Endothelial cell of umbilical vein (primary cell): ENCODE measurements around the gene DTWD2.

Experiments
- EZH2 ChIP-seq: IDR thresholded peaks from 2 replicates; pipeline ENCODE4 v1.6.1; 2012; ENCODE audit warnings: borderline replicate concordance, low read depth, mild to moderate bottlenecking, moderate library complexity, low read length, inconsistent platforms; ENCODE audit not compliant: severe bottlenecking
- POLR2A ChIP-seq: IDR thresholded peaks from 2 replicates; pipeline ENCODE4 v1.6.1; 2012; ENCODE audit warnings: low read depth, mild to moderate bottlenecking, control low read depth, low read length
- TF ChIP-seq, protein P1 (sequence below), 2 donors: IDR thresholded peaks; 1 replicate in 1 of 2; 2 replicates in 1 of 2; pipeline ENCODE4 v1.5.1; 2011; ENCODE audit warnings: low read length in 2 of 2, mild to moderate bottlenecking in 2 of 2, moderate library complexity in 2 of 2, control low read depth in 1 of 2, inconsistent platforms in 1 of 2, low read depth in 1 of 2; ENCODE audit not compliant: insufficient read depth in 1 of 2; ENCODE audit errors: extremely low read depth in 1 of 2

- TF ChIP-seq, protein P1, sequence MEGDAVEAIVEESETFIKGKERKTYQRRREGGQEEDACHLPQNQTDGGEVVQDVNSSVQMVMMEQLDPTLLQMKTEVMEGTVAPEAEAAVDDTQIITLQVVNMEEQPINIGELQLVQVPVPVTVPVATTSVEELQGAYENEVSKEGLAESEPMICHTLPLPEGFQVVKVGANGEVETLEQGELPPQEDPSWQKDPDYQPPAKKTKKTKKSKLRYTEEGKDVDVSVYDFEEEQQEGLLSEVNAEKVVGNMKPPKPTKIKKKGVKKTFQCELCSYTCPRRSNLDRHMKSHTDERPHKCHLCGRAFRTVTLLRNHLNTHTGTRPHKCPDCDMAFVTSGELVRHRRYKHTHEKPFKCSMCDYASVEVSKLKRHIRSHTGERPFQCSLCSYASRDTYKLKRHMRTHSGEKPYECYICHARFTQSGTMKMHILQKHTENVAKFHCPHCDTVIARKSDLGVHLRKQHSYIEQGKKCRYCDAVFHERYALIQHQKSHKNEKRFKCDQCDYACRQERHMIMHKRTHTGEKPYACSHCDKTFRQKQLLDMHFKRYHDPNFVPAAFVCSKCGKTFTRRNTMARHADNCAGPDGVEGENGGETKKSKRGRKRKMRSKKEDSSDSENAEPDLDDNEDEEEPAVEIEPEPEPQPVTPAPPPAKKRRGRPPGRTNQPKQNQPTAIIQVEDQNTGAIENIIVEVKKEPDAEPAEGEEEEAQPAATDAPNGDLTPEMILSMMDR (IDR thresholded peaks at IDR 0.05; ENCODE audit: extremely low read depth in 1 of 2, insufficient read depth in 1 of 2, low read depth in 1 of 2, low read length in 2 of 2), result no peak
- TF ChIP-seq POLR2A, result no peak
- TF ChIP-seq EZH2, result no peak
Observed at GRCh38 chr5:119016125-119016774, 27.9 kb upstream of the DTWD2 start.
